IMR-90 (cell line): ENCODE data around the gene S100A6. TPM values are rescaled to one million over a fixed set of nuclear protein-coding genes. Genes with fewer than 3 reads are reported as not detected.

ENCODE experiments used
- ATAC-seq: fragments of 200-7000 bp; cut with Tn5 transposase; 2 replicates; pipeline ENCODE4 v1.9.1; 2020; ENCODE audit warnings: low read depth, mild to moderate bottlenecking, moderate library complexity
- BruUV-seq: library from RNA; stranded (reverse); fragments of 400-500 nt; replicated peaks from 2 replicates; lab custom pipeline; 2021; lab: Mats Ljungman, UMichigan
- CTCF ChIA-PET: fragments of 300-600 bp; formaldehyde crosslinking; extraction: SDS; loops from one replicate; lab custom pipeline; 2021; ENCODE audit warnings: antibody characterized with exemption; lab: Yijun Ruan, JAX
- POLR2A ChIA-PET: fragments of 300-600 bp; sonication (Branson Sonifier 250); formaldehyde crosslinking; loops from one replicate; lab custom pipeline; 2022; ENCODE audit warnings: antibody characterized with exemption; ENCODE audit not compliant: unreplicated experiment; lab: Charles Lee
- DNase-seq: peaks from one replicate; pipeline ENCODE4 v3.0.0; 2013
- H2AFZ ChIP-seq: replicated peaks from 2 replicates; pipeline ENCODE3; 2013; ENCODE audit warnings: low read length, mild to moderate bottlenecking; ENCODE audit not compliant: poor library complexity
- H2AK5ac ChIP-seq: 2 replicates; pipeline ENCODE4 v1.6.1; 2013; ENCODE audit warnings: low read depth, low read length, inconsistent platforms
- H2AK9ac ChIP-seq: replicated peaks from 2 replicates; pipeline ENCODE3; 2013; ENCODE audit warnings: mild to moderate bottlenecking, low read depth, low read length, moderate library complexity; ENCODE audit not compliant: poor library complexity
- H2BK120ac ChIP-seq: 2 replicates; pipeline ENCODE4 v1.6.1; 2013; ENCODE audit warnings: low read depth, low read length, inconsistent platforms
- H2BK15ac ChIP-seq: 3 replicates; pipeline ENCODE4 v1.6.1; 2013; ENCODE audit warnings: low read depth, low read length, inconsistent platforms
- H2BK20ac ChIP-seq: 2 replicates; pipeline ENCODE4 v1.6.1; 2013; ENCODE audit warnings: low read depth, mild to moderate bottlenecking, inconsistent platforms, low read length, moderate library complexity
- H2BK5ac ChIP-seq: 2 replicates; pipeline ENCODE4 v1.6.1; 2013; ENCODE audit warnings: mild to moderate bottlenecking, low read depth, low read length, inconsistent platforms; ENCODE audit not compliant: poor library complexity, severe bottlenecking
- H3K14ac ChIP-seq: replicated peaks from 2 replicates; pipeline ENCODE4 v1.6.1; 2013; ENCODE audit warnings: low read depth, low read length, inconsistent platforms
- H3K18ac ChIP-seq: 2 replicates; pipeline ENCODE4 v1.6.1; 2013; ENCODE audit warnings: low read depth, low read length, control low read depth
- H3K23ac ChIP-seq: 2 replicates; pipeline ENCODE4 v1.6.1; 2013; ENCODE audit warnings: low read depth, low read length, inconsistent platforms
- H3K27ac ChIP-seq: 2 replicates; pipeline ENCODE4 v1.5.1; 2013; ENCODE audit warnings: mild to moderate bottlenecking, control low read depth, low read length; ENCODE audit not compliant: insufficient read depth
- H3K27me3 ChIP-seq: 2 replicates; pipeline ENCODE4 v1.6.1; 2013; ENCODE audit warnings: low read length; ENCODE audit not compliant: control insufficient read depth, insufficient read depth
- H3K36me3 ChIP-seq: 2 replicates; pipeline ENCODE4 v1.6.1; 2013; ENCODE audit warnings: low read length, mixed read lengths; ENCODE audit not compliant: control insufficient read depth, insufficient read depth
- H3K4ac ChIP-seq: 2 replicates; pipeline ENCODE4 v1.6.1; 2013; ENCODE audit warnings: low read depth, low read length, inconsistent platforms
- H3K4me1 ChIP-seq: 2 replicates; pipeline ENCODE4 v1.6.1; 2013; ENCODE audit warnings: low read length, mixed read lengths; ENCODE audit not compliant: control insufficient read depth, insufficient read depth
- H3K4me2 ChIP-seq: 2 replicates; pipeline ENCODE4 v1.6.1; 2013; ENCODE audit warnings: low read depth, mild to moderate bottlenecking, control low read depth, low read length, moderate library complexity
- H3K4me3 ChIP-seq: 2 replicates; pipeline ENCODE4 v1.5.1; 2013; ENCODE audit warnings: low read depth, mild to moderate bottlenecking, control low read depth, low read length, moderate library complexity; ENCODE audit not compliant: insufficient read depth
- H3K56ac ChIP-seq: 2 replicates; pipeline ENCODE4 v1.6.1; 2013; ENCODE audit warnings: low read length, inconsistent platforms; ENCODE audit not compliant: insufficient read depth; ENCODE audit errors: extremely low read depth
- H3K79me1 ChIP-seq, 2 experiments: 2 replicates each; pipeline ENCODE4 v1.6.1; 2013; ENCODE audit warnings: low read length in 2 of 2, inconsistent platforms in 1 of 2, low read depth in 1 of 2
- H3K9ac ChIP-seq: 2 replicates; pipeline ENCODE4 v1.6.1; 2013; ENCODE audit warnings: low read depth, low read length, control low read depth
- H3K9me1 ChIP-seq: 2 replicates; pipeline ENCODE4 v1.6.1; 2013; ENCODE audit warnings: low read length, inconsistent platforms; ENCODE audit not compliant: insufficient read depth
- H3K9me3 ChIP-seq: 2 replicates; pipeline ENCODE4 v1.6.1; 2013; ENCODE audit warnings: low read length; ENCODE audit not compliant: control insufficient read depth, insufficient read depth
- H4K20me1 ChIP-seq: 2 replicates; pipeline ENCODE4 v1.6.1; 2013; ENCODE audit warnings: low read length, inconsistent platforms; ENCODE audit not compliant: insufficient read depth
- H4K5ac ChIP-seq: 2 replicates; pipeline ENCODE4 v1.6.1; 2013; ENCODE audit warnings: mild to moderate bottlenecking, low read depth, low read length, control low read depth
- H4K8ac ChIP-seq, 2 experiments: 2 replicates each; pipeline ENCODE4 v1.6.1; 2013; ENCODE audit warnings: low read depth in 2 of 2, low read length in 2 of 2, control low read depth in 1 of 2, inconsistent platforms in 1 of 2
- H4K91ac ChIP-seq: 2 replicates; pipeline ENCODE4 v1.6.1; 2013; ENCODE audit warnings: low read depth, low read length, inconsistent platforms; ENCODE audit not compliant: insufficient read depth
- FOS ChIP-seq: fragments of 150-350 bp; IDR thresholded peaks from 2 replicates; pipeline ENCODE4 v1.6.1; 2016; ENCODE audit warnings: low read depth, low read length
- MAZ ChIP-seq: IDR thresholded peaks from 2 replicates; pipeline ENCODE4 v1.6.1; 2012; ENCODE audit warnings: low read depth, mild to moderate bottlenecking, low read length, improper control_type of control experiment, moderate library complexity, borderline replicate concordance
- MXI1 ChIP-seq: IDR thresholded peaks from 2 replicates; pipeline ENCODE4 v1.6.1; 2012; ENCODE audit warnings: low read depth, mild to moderate bottlenecking, low read length, moderate library complexity, borderline replicate concordance
- POLR2A ChIP-seq: IDR thresholded peaks from 2 replicates; pipeline ENCODE4 v1.6.1; 2012; ENCODE audit warnings: mild to moderate bottlenecking, low read depth, low read length
- RCOR1 ChIP-seq: IDR thresholded peaks from 2 replicates; pipeline ENCODE4 v1.6.1; 2012; ENCODE audit warnings: mild to moderate bottlenecking, low read length, improper control_type of control experiment; ENCODE audit not compliant: insufficient replicate concordance
- RFX5 ChIP-seq: IDR thresholded peaks from 2 replicates; pipeline ENCODE4 v1.8.0; 2012; ENCODE audit warnings: low read depth, mild to moderate bottlenecking, low read length, moderate library complexity
- WGBS, 2 experiments: methylation state at CpG; one replicate each; pipeline versions ENCODE4 v1.1.5 to v1.1.7; 2013; ENCODE audit warnings: missing lambda C conversion rate in 2 of 2; ENCODE audit not compliant: insufficient read length in 1 of 2; ENCODE audit errors: extremely low coverage in 2 of 2; 5-methylcytosine and 5-hydroxymethylcytosine counted together
- dilution Hi-C: fragments of 300-500 bp; cut with HindIII; formaldehyde crosslinking; loops from one replicate; pipeline ENCODE4 v1.14.3; 2018; ENCODE audit warnings: low sequenced_read_pairs; ENCODE audit not compliant: unreplicated experiment
- in situ Hi-C: fragments of 300-500 bp; cut with MboI; formaldehyde crosslinking; loops from 3 replicates; pipeline ENCODE4 v1.14.3; 2019; ENCODE audit warnings: low sequenced_read_pairs, inconsistent platforms, mixed read lengths
- intact Hi-C: fragments of 100-400 bp; cut with micrococcal nuclease; formaldehyde crosslinking; loops from 2 replicates; pipeline ENCODE4 v1.10.0; 2022
- polyA plus RNA-seq, 3 experiments: library from polyadenylated mRNA; depleted of rRNA; stranded (reverse); fragments of >200 nt; gene quantifications; 2 replicates each; pipeline ENCODE4 v1.2.3, GENCODE V29; 2012; ENCODE audit warnings: low replicate concordance in 1 of 3
- total RNA-seq: library from RNA; depleted of rRNA; stranded (reverse); fragments of >200 nt; gene quantifications from 2 replicates; pipeline ENCODE4 v1.2.3, GENCODE V29; 2012

S100A6 gene
- total and polyA plus RNA-seq, 2 of the 4 experiments (the other 2 are of a cell fraction): 373 to 1,755 TPM

- intact Hi-C loops: no loop called here
Observed at GRCh38 chr1:153519242-153519641, 16.5 kb downstream of the S100A6 start.

More at GRCh38 chr1:153519242-153519641, 16.5 kb downstream of the S100A6 start:
- Histone ChIP-seq H4K8ac (no peak overlapping the region), H2AK9ac (no peak overlapping the region), H3K18ac (no peak overlapping the region), H2BK15ac (no peak overlapping the region), H3K4ac (no peak overlapping the region), H3K4me3 (no peak overlapping the region), H3K9me3 (no peaks in the 10 kb centered on the region), H2AFZ (no peak overlapping the region), H3K4me1 (no peaks in the 10 kb centered on the region), H2BK20ac (no peak overlapping the region), H3K9me1 (0 out of 2 replicates have a peak, but pooled peaks cover 5% of the 10 kb centered on the region), H3K9ac (no peak overlapping the region), H3K56ac (no peak overlapping the region), H4K20me1 (no peaks in the 10 kb centered on the region), H3K27me3 (no peaks in the 10 kb centered on the region), H3K14ac (no peak overlapping the region), H4K91ac (no peak overlapping the region), H3K23ac (no peak overlapping the region), H2AK5ac (no peak overlapping the region; the same call in 1 of the 2 replicates), H3K4me2 (no peak overlapping the region), H2BK5ac (no peak overlapping the region), H4K5ac (no peak overlapping the region), H3K27ac (no peak overlapping the region), H2BK120ac (no peak overlapping the region), H3K79me1 (no peaks in the 10 kb centered on the region), H3K36me3 (no peaks in the 10 kb centered on the region)
- ChIA-PET POLR2A (interaction anchor here (1.1 kb wide), 1 partner anchor 13 kb away, joined by 3 read pairs; no protein-coding TSS in a partner anchor), CTCF (no interaction called here)
- no peak for ATAC-seq
- dilution Hi-C loops: no loop called here
- BruUV-seq: no TSS peak
- no peak for TF ChIP-seq RCOR1
- no peak for TF ChIP-seq MXI1
- no peak for TF ChIP-seq FOS
- TF ChIP-seq RFX5: no peak
- no peak for TF ChIP-seq POLR2A
- TF ChIP-seq MAZ: no peak
- 57% methylated on average over 1 of the region's 3 CpGs; no CpG with 5 or more reads in 1 of the 2 experiments for WGBS, 2 experiments
- no peak for DNase-seq
- in situ Hi-C loops: loop anchor here (10.0 kb wide), 2 partner anchors 46 to 126 kb away; partner anchors contain the start of gene S100A2
